Prostate gland (tissue), 2 donors: Measurements from ENCODE around the gene IRS2. TPM values are rescaled to one million over a fixed set of nuclear protein-coding genes. Genes with fewer than 3 reads are reported as not detected.

Experiments
- DNase-seq: peaks from one replicate; pipeline ENCODE4 v3.0.0-alpha.2; 2019; ENCODE audit warnings: low spot score
- H3K27ac ChIP-seq, 2 donors: fragments of 200-600 bp; sonication (generic); 2 replicates each; pipeline ENCODE4 v1.5.1; 2017 to 2019
- H3K27me3 ChIP-seq: fragments of 200-600 bp; sonication (generic); replicated peaks from 2 replicates; pipeline ENCODE4 v1.5.1; 2019; ENCODE audit not compliant: insufficient read depth
- H3K36me3 ChIP-seq, 2 donors: fragments of 200-600 bp; sonication (generic); 1 replicate in 1 of 2; 2 replicates in 1 of 2; pipeline versions ENCODE4 v1.5.1 to v1.8.1; 2017 to 2019
- H3K4me1 ChIP-seq: fragments of 200-600 bp; sonication (generic); replicated peaks from 2 replicates; pipeline ENCODE4 v1.5.1; 2019
- H3K4me3 ChIP-seq, 2 donors: fragments of 200-600 bp; sonication (generic); 2 replicates each; pipeline ENCODE4 v1.5.1; 2017 to 2019
- H3K9me3 ChIP-seq: fragments of 200-600 bp; sonication (generic); 2 replicates; pipeline ENCODE4 v1.5.1; 2017
- CTCF ChIP-seq, 4 experiments: fragments of 200-600 bp in 2 of 4; fragments of 450-650 bp in 2 of 4; sonication (generic) in 2 of 4; IDR thresholded peaks; 1 replicate in 3 of 4; 2 replicates in 1 of 4; pipeline ENCODE4 v1.5.1; 2016 to 2019; ENCODE audit warnings: antibody characterized with exemption in 4 of 4, mild to moderate bottlenecking in 2 of 4, moderate library complexity in 2 of 4
- POLR2A ChIP-seq: fragments of 450-650 bp; IDR thresholded peaks from one replicate; pipeline ENCODE4 v1.6.1; 2016; ENCODE audit warnings: antibody characterized with exemption, mild to moderate bottlenecking
- POLR2AphosphoS5 ChIP-seq: sonication (generic); formaldehyde crosslinking; IDR thresholded peaks from one replicate; pipeline ENCODE4 v1.6.1; 2017; ENCODE audit warnings: antibody characterized with exemption
- WGBS: methylation state at CpG from one replicate; pipeline ENCODE4 v1.1.5; 2018; 5-methylcytosine and 5-hydroxymethylcytosine counted together
- intact Hi-C: fragments of 100-400 bp; cut with DNase I; formaldehyde crosslinking; loops from one replicate; pipeline ENCODE4 v1.14.2; 2022
- total RNA-seq, 2 donors: library from RNA; depleted of rRNA; stranded (reverse); fragments of >200 nt; gene quantifications; one replicate each; pipeline ENCODE4 v1.1.0, GENCODE V29; 2016

Gene IRS2
- total RNA-seq, 2 donors from 2014 or later: 43.5 to 54.8 TPM

DNA sequence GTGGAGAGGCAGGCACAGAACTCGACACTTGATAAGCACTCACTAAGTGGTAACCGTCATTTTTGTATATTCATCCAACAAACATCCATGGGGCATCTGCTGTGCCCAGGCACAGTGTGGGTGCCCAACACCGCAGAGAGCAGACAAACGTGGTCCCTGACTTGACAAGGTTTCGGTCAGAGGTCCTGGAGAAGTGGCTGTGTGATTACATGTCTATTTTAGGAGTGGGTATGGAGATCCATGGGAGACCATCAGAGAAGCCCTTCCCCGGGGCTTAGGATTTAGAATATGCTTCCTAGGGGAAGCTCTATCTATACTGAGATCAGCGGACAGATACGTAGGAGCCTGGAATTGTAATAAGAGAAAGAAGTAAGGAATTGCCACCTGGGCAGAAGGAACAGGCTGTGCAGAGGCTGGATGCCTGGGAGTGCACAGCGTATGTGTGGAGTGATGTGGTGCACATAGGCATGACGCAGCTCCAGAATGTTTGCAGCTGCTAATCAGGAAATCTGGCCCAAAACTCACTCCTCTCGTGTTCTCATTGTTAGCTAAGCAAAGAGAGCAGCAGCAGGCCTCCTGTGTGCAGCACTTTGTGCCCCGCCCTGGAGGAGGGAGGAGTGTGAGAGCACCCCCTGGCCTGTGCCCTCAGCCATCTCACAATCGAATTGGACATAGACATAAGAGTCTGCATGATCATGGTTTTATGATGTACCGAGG, 23.0 kb upstream of the IRS2 start:
- no peak overlapping the region for H3K27ac ChIP-seq
- no peaks in the 10 kb centered on the region for H3K9me3 ChIP-seq
- H3K4me1 ChIP-seq: no peaks in the 10 kb centered on the region
- H3K36me3 ChIP-seq: no peaks in the 10 kb centered on the region
- H3K4me3 ChIP-seq: no peak overlapping the region
- no peak for TF ChIP-seq CTCF (IDR thresholded peaks at IDR 0.05)
- TF ChIP-seq POLR2AphosphoS5: no peak
- no peak for TF ChIP-seq POLR2A
- no peaks in the 10 kb centered on the region for H3K27me3 ChIP-seq
- intact Hi-C loops: no loop called here
- DNase-seq: no peak
- 55% methylated on average over 14 of the region's 14 CpGs for WGBS

- DNase-seq: no peak
- intact Hi-C loops: no loop called here
- Histone ChIP-seq H3K4me3 (no peak overlapping the region), H3K27ac (no peak overlapping the region), H3K4me1 (no peaks in the 10 kb centered on the region), H3K27me3 (no peaks in the 10 kb centered on the region), H3K9me3 (no peaks in the 10 kb centered on the region), H3K36me3 (no peaks in the 10 kb centered on the region)
- TF ChIP-seq CTCF (IDR thresholded peaks at IDR 0.05) (no peak), POLR2AphosphoS5 (no peak), POLR2A (no peak)
- 85% methylated on average over 3 of the region's 3 CpGs for WGBS
Measured at GRCh38 chr13:109807345-109807744, 21.0 kb upstream of the IRS2 start.

DNA sequence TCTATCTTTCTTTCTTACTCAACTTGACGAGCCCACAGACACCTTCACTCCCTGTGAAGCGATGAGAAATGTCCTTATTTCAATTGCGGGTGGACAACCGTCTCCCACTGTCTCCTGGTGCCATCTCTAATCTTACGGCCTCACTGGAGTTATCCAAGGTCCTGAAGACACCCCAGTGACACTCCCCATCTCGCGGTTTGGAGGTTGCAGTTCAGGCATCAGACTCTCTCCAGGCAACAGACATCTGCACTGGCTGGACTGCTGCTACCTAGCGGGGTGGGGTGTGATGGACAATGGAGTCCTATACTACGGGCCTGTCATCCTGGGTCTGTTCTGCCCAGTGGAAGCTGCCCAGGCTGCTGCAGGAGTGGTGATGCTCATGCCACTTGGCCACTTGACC, 18.3 kb upstream of the IRS2 start:
- H3K27me3 ChIP-seq: no peaks in the 10 kb centered on the region
- 79% methylated on average over 9 of the region's 9 CpGs for WGBS
- TF ChIP-seq CTCF (IDR thresholded peaks at IDR 0.05) (no peak), POLR2AphosphoS5 (no peak), POLR2A (no peak)
- DNase-seq: no peak
- H3K4me1 ChIP-seq: no peaks in the 10 kb centered on the region
- H3K4me3 ChIP-seq: no peak overlapping the region
- no peaks in the 10 kb centered on the region for H3K9me3 ChIP-seq
- intact Hi-C loops: no loop called here
- no peak overlapping the region for H3K27ac ChIP-seq
- H3K36me3 ChIP-seq: no peaks in the 10 kb centered on the region

- 43% methylated on average over 1 of the region's 1 CpG for WGBS
- Histone ChIP-seq H3K27ac (no peak overlapping the region), H3K27me3 (no peaks in the 10 kb centered on the region), H3K4me1 (no peaks in the 10 kb centered on the region), H3K9me3 (no peaks in the 10 kb centered on the region), H3K36me3 (no peaks in the 10 kb centered on the region), H3K4me3 (no peak overlapping the region)
- intact Hi-C loops: no loop called here
- TF ChIP-seq POLR2AphosphoS5 (no peak), POLR2A (no peak), CTCF (IDR thresholded peaks at IDR 0.05) (no peak)
- no peak for DNase-seq
Measured at GRCh38 chr13:109803825-109804224, 17.4 kb upstream of the IRS2 start.

DNA sequence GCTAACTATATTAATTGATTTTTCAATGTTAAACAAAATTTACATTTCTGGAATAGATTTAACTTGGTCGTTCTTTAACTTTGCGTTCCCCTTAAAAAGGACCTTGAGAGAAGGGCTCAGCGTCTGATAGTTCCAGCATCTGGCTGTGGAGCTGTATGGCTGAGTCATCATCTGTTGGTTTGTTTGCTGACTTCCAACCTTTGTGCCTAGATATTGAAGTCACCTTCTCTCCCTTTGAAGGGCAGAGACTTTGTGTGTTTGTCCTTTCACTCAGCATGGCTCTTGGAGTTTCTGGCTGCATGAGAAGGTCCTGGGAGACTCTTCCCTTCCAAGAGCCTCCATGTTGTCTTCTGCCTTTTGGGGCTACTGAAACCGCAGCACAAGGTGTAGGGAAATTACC, 16.6 kb upstream of the IRS2 start:
- WGBS: 82% methylated on average over 4 of the region's 4 CpGs
- Histone ChIP-seq H3K9me3 (no peaks in the 10 kb centered on the region), H3K36me3 (no peaks in the 10 kb centered on the region), H3K4me1 (no peaks in the 10 kb centered on the region), H3K27ac (no peak overlapping the region), H3K27me3 (no peaks in the 10 kb centered on the region), H3K4me3 (no peak overlapping the region)
- no peak for DNase-seq
- TF ChIP-seq POLR2A: no peak
- no peak for TF ChIP-seq CTCF (IDR thresholded peaks at IDR 0.05)
- no peak for TF ChIP-seq POLR2AphosphoS5
- intact Hi-C loops: no loop called here
